Measurements from ENCODE around the gene FTL. TPM values are rescaled to one million over a fixed set of nuclear protein-coding genes. Genes with fewer than 3 reads are reported as not detected.

Gene FTL
- polyA plus RNA-seq, 2 of the 4 experiments (the other 2 are of a cell fraction), result 4,743 to 13,930 TPM

- TF ChIP-seq RCOR1 (IDR thresholded peaks at IDR 0.05; ENCODE audit: low read depth, low read length), result no peak
- no peak for TF ChIP-seq HMGXB4 (CRISPR knock-in tag; IDR thresholded peaks at IDR 0.05; ENCODE audit: borderline replicate concordance)
- TF ChIP-seq HEYL (CRISPR knock-in tag; IDR thresholded peaks at IDR 0.05), result peak; percentile 80
- peak; percentile 51; the same call in 1 of the 2 replicates for TF ChIP-seq KDM5A (IDR thresholded peaks at IDR 0.05)
- peak; percentile 81; the same call in 1 of the 2 replicates for TF ChIP-seq ZSCAN20 (CRISPR knock-in tag; IDR thresholded peaks at IDR 0.05)
- TF ChIP-seq PBX3 (IDR thresholded peaks at IDR 0.05), result no peak
- no peak for TF ChIP-seq CHD4 (IDR thresholded peaks at IDR 0.05; ENCODE audit: borderline replicate concordance)
- no peak for TF ChIP-seq ZNF302 (CRISPR knock-in tag; IDR thresholded peaks at IDR 0.05)
- no peak for TF ChIP-seq NR3C1 (IDR thresholded peaks at IDR 0.05)
- peak; percentile 100 for TF ChIP-seq USF2 (IDR thresholded peaks at IDR 0.05)
- peak; percentile 91 for TF ChIP-seq MAX (IDR thresholded peaks at IDR 0.05)
- TF ChIP-seq FOSL2 (IDR thresholded peaks at IDR 0.05), result no peak
- peak; percentile 81 for TF ChIP-seq FOSL2 (CRISPR knock-in tag; IDR thresholded peaks at IDR 0.05)
- peak; percentile 81; the same call in 1 of the 2 replicates for TF ChIP-seq EHF (CRISPR knock-in tag; IDR thresholded peaks at IDR 0.05)
- TF ChIP-seq NFE2L2 (conservative IDR thresholded peaks at IDR 0.05; ENCODE audit: low read length), result no peak
- TF ChIP-seq JUN (IDR thresholded peaks at IDR 0.05), result peak; percentile 37 to 95; a peak in 4 of 5 replicates
- 0 out of 2 replicates have a peak, but pooled peaks have one; percentile 60 for TF ChIP-seq MAZ (IDR thresholded peaks at IDR 0.05; ENCODE audit: borderline replicate concordance, low read depth, low read length)
- TF ChIP-seq HOXB5 (CRISPR knock-in tag; IDR thresholded peaks at IDR 0.05), result peak; percentile 95
- TF ChIP-seq BCL3 (IDR thresholded peaks at IDR 0.05), result no peak; the same call in 2 of the 3 replicates
- TF ChIP-seq POLR2A (IDR thresholded peaks at IDR 0.05; ENCODE audit: low read length), result peak; percentile 67
- no peak for TF ChIP-seq ZFP36 (IDR thresholded peaks at IDR 0.05; ENCODE audit: borderline replicate concordance, partially characterized antibody)
- TF ChIP-seq E2F6 (IDR thresholded peaks at IDR 0.05; ENCODE audit: borderline replicate concordance, low read depth), result no peak; the same call in 1 of the 2 replicates
- TF ChIP-seq CBX2 (IDR thresholded peaks at IDR 0.05; ENCODE audit: borderline replicate concordance, low read depth), result no peak
- peak; percentile 31 to 63 for TF ChIP-seq RAD21 (conservative IDR thresholded peaks at IDR 0.05 in 1 of 2, IDR thresholded peaks at IDR 0.05 in 1 of 2)
- TF ChIP-seq REST (IDR thresholded peaks at IDR 0.05), result peak; percentile 47; the same call in 1 of the 2 replicates
- no peak for TF ChIP-seq ZC3H11A (IDR thresholded peaks at IDR 0.05)
- TF ChIP-seq FOSB (CRISPR knock-in tag; IDR thresholded peaks at IDR 0.05), result no peak
Observed at GRCh38 chr19:48954595-48955307, 10.4 kb upstream of the FTL start, which contains the start of gene BAX (continued).
